ENCODE data around the gene SMAD2. TPM values are rescaled to one million over a fixed set of nuclear protein-coding genes. Genes with fewer than 3 reads are reported as not detected.

The SMAD2 gene
- total and polyA plus RNA-seq, 2 experiments from 2014 or later, result 52.4 to 77.7 TPM

Small RNA genes within 50 kb of the gene (small RNA-seq; reads per million reads assigned to genes)
- gene AC120349.2 (ENCODE audit: low read depth, low replicate concordance) (not detected), gene MTCO2P2 (ENCODE audit: low read depth, low replicate concordance) (not detected)

Data from GM23248 (cell line).